HEK293 (cell line): ENCODE data around the gene PARD3B.

Experiments used
- CTCF ChIA-PET: fragments of 350-600 bp; formaldehyde crosslinking; extraction: SDS; loops from one replicate; lab custom pipeline; 2021; ENCODE audit warnings: antibody characterized with exemption; lab: Yijun Ruan, JAX
- POLR2A ChIA-PET: fragments of 300-600 bp; formaldehyde crosslinking; extraction: SDS; loops from one replicate; lab custom pipeline; 2020; ENCODE audit warnings: antibody characterized with exemption, inconsistent platforms; lab: Yijun Ruan, JAX
- H3K27ac ChIP-seq: fragments of 200-500 bp; sonication (Bioruptor generic); 2 replicates; pipeline ENCODE4 v1.5.1; 2014; ENCODE audit warnings: low read depth, low read length, control low read depth, inconsistent platforms; ENCODE audit errors: extremely low read depth
- H3K36me3 ChIP-seq, 2 experiments: fragments of 200-500 bp in 1 of 2; sonication (Bioruptor generic) in 1 of 2; 1 replicate in 1 of 2; 2 replicates in 1 of 2; pipeline ENCODE4 v1.5.1; 2014 to 2017; ENCODE audit warnings: inconsistent platforms in 2 of 2, low read length in 2 of 2; ENCODE audit not compliant: control insufficient read depth in 2 of 2, insufficient read depth in 1 of 2
- H3K4me1 ChIP-seq: fragments of 200-500 bp; sonication (Bioruptor generic); 2 replicates; pipeline ENCODE4 v1.5.1; 2014; ENCODE audit warnings: mild to moderate bottlenecking, low read length, inconsistent platforms; ENCODE audit not compliant: control insufficient read depth, insufficient read depth
- H3K4me3 ChIP-seq: 2 replicates; pipeline ENCODE4 v1.5.1; 2011; ENCODE audit warnings: low read depth, mild to moderate bottlenecking, control low read depth, low read length, moderate library complexity
- H3K9me3 ChIP-seq: fragments of 200-500 bp; sonication (Bioruptor generic); 2 replicates; pipeline ENCODE4 v1.5.1; 2014; ENCODE audit warnings: low read depth, low read length, inconsistent platforms; ENCODE audit not compliant: control insufficient read depth, insufficient read depth
- GFI1B ChIP-seq: fragments of 450-650 bp; formaldehyde crosslinking; IDR thresholded peaks from 2 replicates; pipeline ENCODE4 v1.5.1; 2016; ENCODE audit warnings: missing biosample characterization, missing genetic modification characterization
- HOXC10 ChIP-seq: sonication (generic); formaldehyde crosslinking; IDR thresholded peaks from 2 replicates; pipeline ENCODE4 v1.8.1; 2023; ENCODE audit warnings: mild to moderate bottlenecking, missing genetic modification reagents
- IKZF3 ChIP-seq: fragments of 450-650 bp; IDR thresholded peaks from 2 replicates; pipeline ENCODE4 v1.5.0; 2018; ENCODE audit warnings: missing biosample characterization, mild to moderate bottlenecking, missing genetic modification characterization, moderate library complexity
- KLF10 ChIP-seq: fragments of 450-650 bp; IDR thresholded peaks from 2 replicates; pipeline ENCODE4 v1.5.1; 2018; ENCODE audit warnings: missing biosample characterization, mild to moderate bottlenecking, missing genetic modification characterization
- KLF8 ChIP-seq: fragments of 450-650 bp; formaldehyde crosslinking; IDR thresholded peaks from 2 replicates; pipeline ENCODE4 v1.5.1; 2016; ENCODE audit warnings: missing biosample characterization, missing genetic modification characterization
- MZF1 ChIP-seq: fragments of 450-650 bp; formaldehyde crosslinking; IDR thresholded peaks from 2 replicates; pipeline ENCODE4 v1.5.1; 2017; ENCODE audit warnings: missing biosample characterization, missing genetic modification characterization, borderline replicate concordance
- PRDM1 ChIP-seq: fragments of 450-650 bp; formaldehyde crosslinking; IDR thresholded peaks from 2 replicates; pipeline ENCODE4; 2016; ENCODE audit warnings: missing biosample characterization, missing genetic modification characterization
- PRDM10 ChIP-seq: fragments of 450-650 bp; formaldehyde crosslinking; IDR thresholded peaks from 2 replicates; pipeline ENCODE4 v1.5.1; 2016; ENCODE audit warnings: missing biosample characterization, missing genetic modification characterization
- TCF7L2 ChIP-seq: IDR thresholded peaks from 2 replicates; pipeline ENCODE4 v1.6.1; 2011; ENCODE audit warnings: low read depth, mild to moderate bottlenecking, inconsistent platforms, low read length, moderate library complexity, borderline replicate concordance
- ZBTB26 ChIP-seq: fragments of 450-650 bp; formaldehyde crosslinking; optimal IDR thresholded peaks from 2 replicates; pipeline ENCODE3; 2016; ENCODE audit warnings: missing biosample characterization, mild to moderate bottlenecking, missing genetic modification characterization
- ZFP3 ChIP-seq: fragments of 450-650 bp; formaldehyde crosslinking; IDR thresholded peaks from 2 replicates; pipeline ENCODE4 v1.5.1; 2016; ENCODE audit warnings: low read depth, missing biosample characterization, missing genetic modification characterization
- ZNF174 ChIP-seq: fragments of 450-650 bp; formaldehyde crosslinking; IDR thresholded peaks from 2 replicates; pipeline ENCODE4 v1.5.0; 2017; ENCODE audit warnings: missing biosample characterization, mild to moderate bottlenecking, missing genetic modification characterization
- ZNF24 ChIP-seq: fragments of 450-650 bp; formaldehyde crosslinking; IDR thresholded peaks from 2 replicates; pipeline ENCODE4 v1.5.1; 2016; ENCODE audit warnings: missing biosample characterization, missing genetic modification characterization
- ZNF280D ChIP-seq: fragments of 450-650 bp; formaldehyde crosslinking; IDR thresholded peaks from 2 replicates; pipeline ENCODE4 v1.5.1; 2016; ENCODE audit warnings: missing biosample characterization, missing genetic modification characterization
- ZNF311 ChIP-seq: fragments of 450-650 bp; formaldehyde crosslinking; IDR thresholded peaks from 2 replicates; pipeline ENCODE4 v1.5.1; 2017; ENCODE audit warnings: missing biosample characterization, missing genetic modification characterization, borderline replicate concordance
- ZNF341 ChIP-seq: fragments of 450-650 bp; formaldehyde crosslinking; IDR thresholded peaks from 2 replicates; pipeline ENCODE4; 2016; ENCODE audit warnings: low read depth, missing biosample characterization, missing genetic modification characterization
- ZNF398 ChIP-seq: fragments of 450-650 bp; formaldehyde crosslinking; IDR thresholded peaks from 2 replicates; pipeline ENCODE4 v1.5.1; 2017; ENCODE audit warnings: missing biosample characterization, missing genetic modification characterization
- ZNF548 ChIP-seq: fragments of 450-650 bp; formaldehyde crosslinking; IDR thresholded peaks from 2 replicates; pipeline ENCODE4 v1.5.1; 2016; ENCODE audit warnings: missing biosample characterization, missing genetic modification characterization
- ZNF624 ChIP-seq: fragments of 450-650 bp; formaldehyde crosslinking; IDR thresholded peaks from 2 replicates; pipeline ENCODE4 v1.5.1; 2017; ENCODE audit warnings: missing biosample characterization, missing genetic modification characterization
- ZNF645 ChIP-seq: fragments of 450-650 bp; formaldehyde crosslinking; IDR thresholded peaks from 2 replicates; pipeline ENCODE4; 2016; ENCODE audit warnings: missing biosample characterization, missing genetic modification characterization
- ZNF707 ChIP-seq: fragments of 450-650 bp; formaldehyde crosslinking; IDR thresholded peaks from 2 replicates; pipeline ENCODE4 v1.5.1; 2016; ENCODE audit warnings: missing biosample characterization, missing genetic modification characterization
- ZSCAN23 ChIP-seq: fragments of 450-650 bp; formaldehyde crosslinking; IDR thresholded peaks from 2 replicates; pipeline ENCODE4 v1.5.1; 2016; ENCODE audit warnings: missing biosample characterization, missing genetic modification characterization

Gene PARD3B

GRCh38 chr2:204840504-204840903 lies 295.2 kb downstream of the PARD3B start (continued):
- TF ChIP-seq ZNF311 (tag by site-specific recombination) = no peak
- no peak for TF ChIP-seq ZNF707 (tag by site-specific recombination)
- no peak for TF ChIP-seq ZSCAN23 (tag by site-specific recombination)

GRCh38 chr2:204842068-204842467 lies 296.8 kb downstream of the PARD3B start:
- H3K4me3 ChIP-seq = no peak overlapping the region
- CTCF ChIA-PET = no interaction called here
- no peak overlapping the region for H3K27ac ChIP-seq
- TF ChIP-seq ZNF174 (tag by site-specific recombination) (no peak), ZFP3 (tag by site-specific recombination) (no peak), IKZF3 (tag by site-specific recombination) (no peak), ZNF645 (no peak), ZNF341 (tag by site-specific recombination) (no peak), MZF1 (tag by site-specific recombination) (no peak), ZBTB26 (tag by site-specific recombination) (no peak), GFI1B (tag by site-specific recombination) (no peak), HOXC10 (CRISPR knock-in tag) (no peak), TCF7L2 (no peak)
- H3K9me3 ChIP-seq = no peaks in the 10 kb centered on the region
- no peaks in the 10 kb centered on the region for H3K36me3 ChIP-seq
- POLR2A ChIA-PET = no interaction called here
- H3K4me1 ChIP-seq = no peaks in the 10 kb centered on the region; the same call in 1 of the 2 replicates

GRCh38 chr2:204842661-204843485 lies 297.6 kb downstream of the PARD3B start:
- no peaks in the 10 kb centered on the region; the same call in 1 of the 2 replicates for H3K4me1 ChIP-seq
- ChIA-PET CTCF (interaction anchor here (0.7 kb wide), 1 partner anchor 389 kb away, joined by 4 read pairs; no protein-coding TSS in a partner anchor), POLR2A (no interaction called here)
- no peak overlapping the region for H3K4me3 ChIP-seq
- H3K9me3 ChIP-seq = no peaks in the 10 kb centered on the region
- H3K27ac ChIP-seq = no peak overlapping the region
- H3K36me3 ChIP-seq = no peaks in the 10 kb centered on the region
- TF ChIP-seq ZNF624 (tag by site-specific recombination) = no peak
- TF ChIP-seq ZNF398 (tag by site-specific recombination) = no peak
- no peak for TF ChIP-seq KLF8 (tag by site-specific recombination)
- TF ChIP-seq PRDM10 (tag by site-specific recombination) = peak; percentile 73
- no peak for TF ChIP-seq ZNF548 (tag by site-specific recombination)
- no peak for TF ChIP-seq ZNF24
- no peak for TF ChIP-seq ZNF280D (tag by site-specific recombination)
- TF ChIP-seq PRDM1 = peak; percentile 28; the same call in 1 of the 2 replicates
- TF ChIP-seq KLF10 (tag by site-specific recombination) = no peak
